Epidermal melanocyte (primary cell): Measurements from ENCODE around the gene KIF16B.

Experiments used
- DNase-seq: peaks from one replicate; pipeline ENCODE4 v3.0.0; 2011; ENCODE audit warnings: low spot score; ENCODE audit not compliant: insufficient read length

KIF16B gene

DNA sequence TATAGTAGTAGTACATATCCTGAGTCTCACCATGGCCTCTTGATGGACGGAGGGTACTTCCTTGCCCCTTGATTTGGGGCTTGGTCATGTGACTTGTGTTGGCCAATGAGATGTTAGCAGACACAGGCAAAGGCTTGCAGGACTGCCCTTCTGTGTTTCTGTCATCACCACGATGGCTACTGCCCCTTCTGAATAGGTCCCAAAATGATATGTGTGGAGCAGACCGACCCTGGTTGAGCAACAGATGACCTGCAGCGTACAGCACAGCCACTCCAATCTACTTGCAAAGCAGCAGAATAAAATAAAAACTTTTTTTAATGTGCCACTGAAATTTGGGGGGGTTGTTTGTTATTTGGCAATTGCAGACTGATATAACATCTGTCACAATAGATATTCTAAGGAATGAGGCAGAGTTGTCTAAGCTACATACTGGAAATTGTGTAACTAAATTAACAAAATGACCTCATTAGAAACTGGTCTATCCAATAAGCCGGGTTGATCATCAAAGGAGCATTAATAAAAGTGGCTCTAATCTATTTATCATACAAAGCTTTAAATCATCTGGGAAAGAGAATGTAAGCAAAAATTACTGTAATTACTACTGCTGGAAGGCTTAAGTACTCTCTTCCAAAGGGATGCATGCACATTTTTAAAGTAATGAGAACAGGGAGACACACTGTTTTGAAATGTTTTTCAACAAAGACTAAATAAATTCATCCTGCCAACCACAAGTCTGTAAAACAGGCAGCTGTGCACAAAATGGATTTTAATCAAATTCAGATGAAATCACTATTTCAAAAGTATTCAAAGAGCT is 209.5 kb downstream of the KIF16B start:
- DNase-seq, result no peak

GRCh38 chr20:16362642-16363041 is 210.6 kb downstream of the KIF16B start:
- DNase-seq, result no peak

DNA sequence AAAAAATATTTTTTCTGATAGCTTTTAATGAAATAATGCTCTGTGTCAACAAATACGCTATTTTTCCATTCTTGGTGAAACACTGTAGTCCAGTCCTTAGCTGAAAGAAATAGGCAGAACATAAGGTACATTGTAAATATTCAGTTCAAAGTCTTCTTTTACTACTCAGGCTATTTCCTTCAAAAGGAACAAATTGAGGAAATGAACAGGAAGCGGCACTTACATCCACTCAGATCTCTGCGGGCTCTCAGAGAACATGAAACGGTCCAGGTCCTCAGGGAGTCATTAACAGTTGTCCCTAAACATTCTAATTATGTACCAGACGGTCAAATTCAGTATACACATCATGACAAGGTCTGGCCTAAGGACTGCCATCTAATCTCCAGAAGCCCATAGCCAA is 212.6 kb downstream of the KIF16B start:
- DNase-seq, result no peak

DNA sequence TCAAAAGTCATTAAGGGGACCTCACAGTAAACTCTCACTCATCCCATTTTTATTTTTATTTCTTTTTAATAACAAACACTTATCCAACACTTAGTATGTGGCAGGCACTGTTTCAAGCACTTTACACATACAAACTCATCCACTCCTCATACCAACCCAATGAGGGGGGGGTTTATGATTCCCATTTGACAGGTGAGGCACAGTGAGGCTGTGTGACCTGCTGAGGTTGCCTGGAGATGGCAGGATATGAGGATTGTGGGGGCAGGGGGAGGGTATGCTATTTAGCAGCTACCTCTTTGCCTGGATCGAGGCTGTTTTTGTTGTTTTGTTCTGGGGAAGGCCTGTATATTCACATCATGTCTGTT is 219.8 kb downstream of the KIF16B start:
- no peak for DNase-seq

- no peak for DNase-seq
Observed at GRCh38 chr20:16352751-16353416, 220.4 kb downstream of the KIF16B start.

GRCh38 chr20:16352321-16352720 is 220.9 kb downstream of the KIF16B start:
- no peak for DNase-seq

- no peak for DNase-seq
Observed at GRCh38 chr20:16351415-16351814, 221.8 kb downstream of the KIF16B start.

DNA sequence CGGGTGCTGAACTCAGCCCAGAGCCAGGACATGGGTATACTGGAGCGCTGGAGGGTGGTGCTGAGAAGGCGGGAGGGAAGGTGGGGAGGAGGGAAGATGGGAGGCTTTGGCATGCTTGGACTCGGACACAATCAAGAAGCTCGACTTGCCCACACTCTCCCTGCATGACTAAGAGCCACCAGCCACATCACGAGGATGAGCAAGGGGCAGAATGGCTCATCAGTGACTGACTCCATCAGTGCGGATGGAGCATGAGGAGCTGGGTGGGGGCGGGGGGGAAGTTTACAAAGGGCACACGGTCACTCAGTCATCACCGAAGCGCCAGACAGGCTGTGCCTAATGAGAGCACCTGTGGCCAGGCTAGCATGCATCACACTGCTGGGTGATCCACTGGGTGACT is 222.8 kb downstream of the KIF16B start:
- DNase-seq, result no peak

DNA sequence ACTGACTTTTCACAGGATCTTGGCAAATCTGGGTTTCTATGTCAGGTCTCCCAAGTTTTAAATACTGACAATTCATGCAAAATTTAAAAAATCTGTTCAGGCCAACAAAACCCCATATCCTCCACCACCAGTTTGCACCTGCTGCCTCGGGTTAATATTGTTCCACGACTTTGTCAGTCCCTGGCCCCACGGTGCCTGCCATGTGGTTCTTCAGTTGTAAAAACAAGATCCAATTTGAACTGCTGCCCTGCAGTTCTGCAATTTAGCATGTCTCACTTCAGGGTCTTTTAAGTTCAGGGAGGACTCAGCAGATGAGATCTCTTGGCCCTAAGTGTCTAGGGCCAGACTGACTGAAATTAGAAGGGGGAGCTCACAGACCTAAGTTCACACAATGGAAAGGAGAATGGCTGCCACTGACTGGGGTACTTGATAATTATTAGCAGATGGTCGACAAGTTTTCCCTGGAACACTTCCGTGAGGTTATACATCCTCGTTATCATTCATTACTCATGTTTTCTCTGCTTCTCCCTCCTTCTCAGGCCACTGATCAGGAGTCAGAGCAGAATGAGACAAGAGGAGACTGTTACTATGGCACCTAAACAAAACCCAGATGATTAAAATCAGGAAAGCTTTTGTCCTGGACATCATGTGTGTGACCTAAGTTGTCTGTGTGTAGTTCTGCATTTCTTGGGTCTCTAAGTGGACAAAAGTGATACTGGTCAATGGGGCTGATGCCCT is 223.6 kb downstream of the KIF16B start:
- DNase-seq, result no peak

- no peak for DNase-seq
Observed at GRCh38 chr20:16346956-16347355, 226.3 kb downstream of the KIF16B start.

GRCh38 chr20:16337707-16338106 is 235.5 kb downstream of the KIF16B start:
- no peak for DNase-seq

DNA sequence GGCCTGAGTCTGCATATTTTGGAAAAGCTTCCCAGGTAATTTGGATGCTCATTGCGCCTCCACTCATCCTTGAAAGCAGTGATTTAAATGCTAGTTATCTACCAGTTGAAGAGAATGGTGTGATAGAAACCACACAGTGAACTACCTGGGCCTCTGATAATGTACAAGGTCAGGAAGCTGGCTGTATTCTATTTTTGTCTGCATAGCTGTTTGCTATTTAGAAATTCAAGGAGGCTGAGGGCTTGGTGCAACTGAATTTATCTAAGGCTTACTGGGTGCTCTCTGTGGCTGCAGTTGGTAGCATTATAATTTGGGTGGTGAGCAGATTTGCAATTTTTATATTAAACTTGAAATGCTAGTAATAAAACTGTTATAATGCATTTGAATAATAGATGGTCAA is 245.6 kb downstream of the KIF16B start:
- DNase-seq, result no peak

DNA sequence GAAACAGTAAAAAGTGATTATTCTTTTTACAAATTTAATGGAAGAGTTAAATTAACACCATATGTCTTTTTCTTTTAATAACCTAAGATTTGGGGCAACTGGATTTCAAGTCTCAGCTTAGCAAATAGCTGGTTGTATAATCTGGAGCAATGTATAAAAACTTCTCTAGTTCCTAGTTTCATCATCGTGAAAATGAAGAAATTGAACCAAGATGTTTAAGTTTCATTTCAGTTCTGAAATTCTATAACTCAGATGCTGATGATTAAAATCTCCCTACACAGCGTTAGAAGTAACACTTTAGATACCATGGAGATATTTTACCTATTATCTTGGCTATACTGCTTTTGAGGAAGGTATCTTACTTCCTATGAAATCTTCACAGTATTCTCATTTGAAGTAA is 252.0 kb downstream of the KIF16B start:
- no peak for DNase-seq

- DNase-seq, result no peak
Observed at GRCh38 chr20:16317445-16318362, 255.5 kb downstream of the KIF16B start.

- DNase-seq, result no peak
Observed at GRCh38 chr20:16316513-16316912, 256.7 kb downstream of the KIF16B start.

- DNase-seq, result no peak
Observed at GRCh38 chr20:16314748-16315159, 258.5 kb downstream of the KIF16B start.

GRCh38 chr20:16314320-16314719 is 258.9 kb downstream of the KIF16B start:
- no peak for DNase-seq

- DNase-seq, result no peak
Observed at GRCh38 chr20:16313917-16314316, 259.3 kb downstream of the KIF16B start.

DNA sequence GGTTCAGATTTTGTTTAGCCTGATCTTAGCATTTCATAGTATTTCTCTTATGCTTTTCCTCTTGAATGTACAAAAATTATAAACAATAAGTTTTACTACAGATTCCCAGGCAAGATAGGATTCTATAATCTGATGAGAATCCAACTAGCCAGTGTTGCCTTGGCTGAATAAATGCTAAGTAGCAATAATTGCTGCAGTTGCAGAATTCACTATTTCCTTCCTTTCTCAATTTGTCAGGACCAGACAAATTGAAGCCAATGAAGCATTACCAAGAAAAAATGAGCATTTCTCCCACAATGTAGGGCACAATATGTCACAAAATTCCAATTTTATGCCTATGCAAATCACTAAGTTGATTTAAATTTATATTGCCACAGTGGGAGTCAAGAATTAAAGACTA is 260.2 kb downstream of the KIF16B start:
- DNase-seq, result no peak

- no peak for DNase-seq
Observed at GRCh38 chr20:16311756-16312155, 261.5 kb downstream of the KIF16B start.

GRCh38 chr20:16308754-16309153 is 264.5 kb downstream of the KIF16B start:
- no peak for DNase-seq
